ENCODE data around the gene LCN9.
"Not testable (repeated sequence)": the region's sequence is repeated elsewhere in the genome, so short reads cannot be mapped to it uniquely, and the experiment has no call there.

LCN9 gene

DNA sequence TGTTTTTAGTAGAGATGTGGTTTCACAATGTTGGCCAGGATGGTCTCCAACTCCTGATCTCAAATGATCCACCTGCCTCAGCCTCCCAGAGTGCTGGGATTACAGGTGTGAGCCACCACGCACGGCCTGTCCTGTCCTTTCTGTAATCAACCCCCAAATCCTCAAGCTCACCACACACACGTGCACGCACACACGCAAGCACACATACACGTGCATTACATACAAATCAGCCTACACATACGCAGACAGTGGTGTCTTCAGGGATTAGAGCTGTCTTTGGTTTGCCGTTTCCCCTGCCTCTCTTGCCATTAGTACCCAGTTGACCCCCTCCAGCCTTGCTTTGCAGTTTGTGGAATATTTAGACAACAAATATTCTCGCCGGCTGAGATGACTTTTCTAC lies 30.3 kb upstream of the LCN9 start:
- TF ChIP-seq CTCF (IDR thresholded peaks at IDR 0.05; ENCODE audit: borderline replicate concordance, insufficient read depth, low read depth, low read length) = no peak
- no peak overlapping the region for H3K4me3 ChIP-seq (ENCODE audit: low read depth, low read length)

GRCh38 chr9:135636930-135637530 lies 26.1 kb upstream of the LCN9 start:
- H3K4me3 ChIP-seq (ENCODE audit: low read depth, low read length) = not testable (repeated sequence)

DNA sequence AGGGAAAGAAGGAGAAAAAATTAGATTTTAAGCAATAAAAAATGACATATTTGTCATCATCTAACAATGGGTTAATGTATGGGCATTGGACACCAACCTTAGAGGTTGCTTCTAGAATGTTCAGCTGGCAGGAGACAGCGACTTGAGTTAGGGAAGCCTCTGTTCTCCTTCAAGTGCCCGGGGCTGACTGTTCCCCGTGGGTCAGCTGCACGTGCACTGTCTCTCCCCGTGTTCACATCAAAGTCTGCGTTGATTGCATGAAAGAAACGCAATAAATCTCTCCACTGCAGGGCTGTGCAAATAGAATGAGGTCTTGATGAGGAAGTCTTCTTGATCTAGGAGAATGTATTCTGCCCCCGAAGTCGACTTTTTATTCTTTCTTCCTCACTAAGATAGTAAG lies 23.9 kb upstream of the LCN9 start, which contains the start of gene GLT6D1:
Gene GLT6D1 (minus strand): TSS at position 345 of the 400 bp plus-strand sequence. CDS start 353 bp downstream, outside the sequence.
- no peak within 1 kb of the TSS for H3K4me3 ChIP-seq (ENCODE audit: low read depth, low read length)
- TF ChIP-seq CTCF (IDR thresholded peaks at IDR 0.05; ENCODE audit: borderline replicate concordance, insufficient read depth, low read depth, low read length) = no peak

DNA sequence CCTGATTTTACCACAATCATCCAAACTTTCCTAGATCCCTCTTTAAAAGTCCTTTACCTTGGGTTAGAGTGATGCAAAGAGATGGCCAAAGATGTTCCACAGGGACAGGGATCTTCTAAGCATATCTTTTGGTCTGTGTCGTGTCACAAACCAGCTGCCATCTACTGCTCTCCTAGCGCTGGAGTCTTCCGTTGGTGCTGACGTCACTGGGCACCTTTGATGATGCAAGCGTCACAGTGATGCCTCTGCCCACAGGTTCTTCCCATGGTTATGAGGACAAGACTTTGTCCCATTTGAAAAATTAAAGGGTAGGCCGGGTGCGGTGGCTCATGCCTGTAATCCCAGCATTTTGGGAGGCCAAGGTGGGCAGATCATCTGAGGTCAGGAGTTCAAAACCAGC lies 22.1 kb upstream of the LCN9 start:
- TF ChIP-seq CTCF (IDR thresholded peaks at IDR 0.05; ENCODE audit: borderline replicate concordance, insufficient read depth, low read depth, low read length) = no peak
- no peak overlapping the region for H3K4me3 ChIP-seq (ENCODE audit: low read depth, low read length)

GRCh38 chr9:135641745-135642144 lies 21.4 kb upstream of the LCN9 start:
- H3K4me3 ChIP-seq (ENCODE audit: low read depth, low read length) = no peak overlapping the region
- no peak for TF ChIP-seq CTCF (IDR thresholded peaks at IDR 0.05; ENCODE audit: borderline replicate concordance, insufficient read depth, low read depth, low read length)

DNA sequence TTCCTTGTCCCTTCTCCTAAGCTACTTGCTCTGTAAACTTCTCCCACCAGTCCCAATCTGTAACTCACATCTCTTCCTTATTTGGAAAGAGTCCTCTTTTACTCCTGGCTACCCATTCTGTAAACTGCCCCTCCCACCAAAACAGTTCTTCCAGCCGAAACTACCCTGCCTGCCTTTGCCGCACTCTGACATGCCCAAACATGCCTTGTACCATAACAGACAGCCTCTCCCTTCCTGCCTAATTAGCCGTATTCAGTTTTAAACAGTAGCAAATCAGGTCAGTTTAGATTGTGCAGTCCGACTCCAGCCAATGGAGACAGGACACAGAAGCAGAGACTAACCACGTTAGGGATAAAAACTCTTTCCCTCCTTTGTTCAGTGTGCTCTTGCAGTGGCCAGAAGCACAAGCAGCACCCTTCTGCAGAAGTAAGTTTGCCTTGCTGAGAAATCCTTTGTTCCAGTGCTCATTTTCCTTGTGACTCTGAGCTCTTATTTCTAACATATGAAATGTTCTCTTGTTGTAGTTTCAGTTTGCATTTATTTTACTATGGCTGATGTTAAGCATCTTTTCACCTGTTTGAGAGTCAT lies 18.4 kb upstream of the LCN9 start:
- no peak overlapping the region for H3K4me3 ChIP-seq (ENCODE audit: low read depth, low read length)
- TF ChIP-seq CTCF (IDR thresholded peaks at IDR 0.05; ENCODE audit: borderline replicate concordance, insufficient read depth, low read depth, low read length) = no peak

DNA sequence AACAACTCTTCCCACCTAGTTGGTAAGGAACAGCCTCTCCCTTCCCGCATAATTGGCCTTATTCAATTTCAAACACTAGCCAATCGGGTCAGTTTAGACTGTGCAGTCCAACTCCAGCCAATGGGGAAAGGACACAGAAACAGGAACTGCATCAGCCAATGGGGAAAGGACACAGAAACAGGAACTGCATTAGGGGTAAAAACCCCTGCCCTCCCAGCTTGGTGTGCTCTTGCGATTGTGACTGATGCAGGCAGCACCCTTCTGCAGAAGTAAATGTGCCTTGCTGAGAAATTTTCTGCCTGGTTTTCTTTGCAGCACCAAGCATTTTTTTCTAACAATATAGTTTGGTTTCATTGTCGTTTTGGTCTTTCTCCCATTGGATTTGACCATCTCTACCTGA lies 15.2 kb upstream of the LCN9 start:
- no peak overlapping the region for H3K4me3 ChIP-seq (ENCODE audit: low read depth, low read length)
- TF ChIP-seq CTCF (IDR thresholded peaks at IDR 0.05; ENCODE audit: borderline replicate concordance, insufficient read depth, low read depth, low read length) = no peak

Data from GM12875 (cell line).